ENCODE measurements around the gene POLG2. TPM values are rescaled to one million over a fixed set of nuclear protein-coding genes. Genes with fewer than 3 reads are reported as not detected.

Gene POLG2
- total and polyA plus RNA-seq, 9 of the 15 experiments (the other 6 are each of a cell fraction or from before 2014, with no cell fraction given) = 13.4 to 44.8 (median 37.0) TPM

DNA sequence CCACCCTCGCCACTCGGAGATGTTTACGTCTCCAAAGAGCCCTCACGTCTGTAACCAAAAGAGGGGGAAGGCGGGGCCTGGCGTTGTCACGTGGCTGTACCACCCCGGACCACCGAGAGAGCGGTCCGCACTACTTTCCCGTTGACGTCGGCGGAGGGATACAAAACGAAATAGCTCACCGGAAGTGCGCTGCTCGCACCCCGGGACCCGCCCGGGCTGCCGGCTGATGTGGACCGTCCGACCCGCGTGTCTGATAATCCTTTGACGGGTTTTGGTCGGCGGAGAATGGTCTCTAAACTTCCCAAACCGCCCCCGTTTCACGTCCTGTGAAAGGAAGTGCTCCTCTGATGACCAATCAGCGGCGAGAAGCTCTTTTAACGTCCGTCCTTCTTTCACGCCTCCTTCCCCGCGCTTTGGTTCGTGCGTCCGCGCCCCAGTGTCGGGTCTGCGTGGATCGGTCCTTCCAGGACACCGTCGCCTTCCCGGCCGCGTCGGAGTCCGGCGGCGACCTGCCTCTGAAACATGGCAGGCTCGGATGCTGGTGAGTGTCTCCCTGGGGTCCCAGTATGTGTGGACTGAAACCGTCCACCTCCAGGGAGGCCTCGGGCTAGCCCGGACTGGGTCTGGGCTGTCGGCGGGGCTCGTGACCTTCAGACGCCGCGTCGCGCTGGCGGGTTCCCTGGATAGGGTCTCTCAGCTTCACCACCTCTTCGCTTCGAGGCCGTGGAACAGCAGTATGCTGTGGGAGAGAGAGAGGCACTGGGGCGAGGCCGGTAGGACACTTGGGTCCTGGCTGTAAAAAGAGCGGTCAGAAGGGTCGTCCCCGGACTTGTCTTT, 9.9 kb upstream of the POLG2 start, which contains the start of gene CEP95 (continued):
- TF ChIP-seq BCLAF1 (IDR thresholded peaks at IDR 0.05; ENCODE audit: borderline replicate concordance in 1 of 2, control insufficient read depth in 1 of 2, low read depth in 2 of 2, low read length in 1 of 2) (0 out of 4 replicates have a peak, but pooled peaks of 1 of the 2 experiments have one; percentile 55), NCOA1 (IDR thresholded peaks at IDR 0.05; ENCODE audit: low read depth) (0 out of 2 replicates have a peak, but pooled peaks have one; percentile 59), HDAC3 (IDR thresholded peaks at IDR 0.05; ENCODE audit: borderline replicate concordance, partially characterized antibody) (no peak), HMBOX1 (IDR thresholded peaks at IDR 0.05) (no peak), CHAMP1 (IDR thresholded peaks at IDR 0.05) (no peak), FOXJ2 (tag; IDR thresholded peaks at IDR 0.05) (no peak), ZNF512 (tag; IDR thresholded peaks at IDR 0.05) (no peak), SREBF1 (IDR thresholded peaks at IDR 0.05; ENCODE audit: borderline replicate concordance, low read depth, low read length) (no peak), ELF2 (CRISPR knock-in tag; IDR thresholded peaks at IDR 0.05) (peak; percentile 89), ZFP1 (CRISPR knock-in tag; IDR thresholded peaks at IDR 0.05) (no peak), KLF16 (IDR thresholded peaks at IDR 0.05) (no peak; the same call in 1 of the 2 replicates), C11orf30 (IDR thresholded peaks at IDR 0.05; ENCODE audit: low read depth) (peak; percentile 52), DIDO1 (tag; IDR thresholded peaks at IDR 0.05; ENCODE audit: low read depth) (no peak)
- TF ChIP-seq, protein P1, sequence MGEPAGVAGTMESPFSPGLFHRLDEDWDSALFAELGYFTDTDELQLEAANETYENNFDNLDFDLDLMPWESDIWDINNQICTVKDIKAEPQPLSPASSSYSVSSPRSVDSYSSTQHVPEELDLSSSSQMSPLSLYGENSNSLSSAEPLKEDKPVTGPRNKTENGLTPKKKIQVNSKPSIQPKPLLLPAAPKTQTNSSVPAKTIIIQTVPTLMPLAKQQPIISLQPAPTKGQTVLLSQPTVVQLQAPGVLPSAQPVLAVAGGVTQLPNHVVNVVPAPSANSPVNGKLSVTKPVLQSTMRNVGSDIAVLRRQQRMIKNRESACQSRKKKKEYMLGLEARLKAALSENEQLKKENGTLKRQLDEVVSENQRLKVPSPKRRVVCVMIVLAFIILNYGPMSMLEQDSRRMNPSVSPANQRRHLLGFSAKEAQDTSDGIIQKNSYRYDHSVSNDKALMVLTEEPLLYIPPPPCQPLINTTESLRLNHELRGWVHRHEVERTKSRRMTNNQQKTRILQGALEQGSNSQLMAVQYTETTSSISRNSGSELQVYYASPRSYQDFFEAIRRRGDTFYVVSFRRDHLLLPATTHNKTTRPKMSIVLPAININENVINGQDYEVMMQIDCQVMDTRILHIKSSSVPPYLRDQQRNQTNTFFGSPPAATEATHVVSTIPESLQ (CRISPR knock-in tag; IDR thresholded peaks at IDR 0.05) = no peak
- TF ChIP-seq, protein P2, sequence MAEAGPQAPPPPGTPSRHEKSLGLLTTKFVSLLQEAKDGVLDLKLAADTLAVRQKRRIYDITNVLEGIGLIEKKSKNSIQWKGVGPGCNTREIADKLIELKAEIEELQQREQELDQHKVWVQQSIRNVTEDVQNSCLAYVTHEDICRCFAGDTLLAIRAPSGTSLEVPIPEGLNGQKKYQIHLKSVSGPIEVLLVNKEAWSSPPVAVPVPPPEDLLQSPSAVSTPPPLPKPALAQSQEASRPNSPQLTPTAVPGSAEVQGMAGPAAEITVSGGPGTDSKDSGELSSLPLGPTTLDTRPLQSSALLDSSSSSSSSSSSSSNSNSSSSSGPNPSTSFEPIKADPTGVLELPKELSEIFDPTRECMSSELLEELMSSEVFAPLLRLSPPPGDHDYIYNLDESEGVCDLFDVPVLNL (CRISPR knock-in tag; IDR thresholded peaks at IDR 0.05; ENCODE audit: low read depth) = no peak
